ENCODE measurements around the gene TMEM245.
"Not testable (repeated sequence)": the region's sequence is repeated elsewhere in the genome, so short reads cannot be mapped to it uniquely, and the experiment has no call there.

The TMEM245 gene

DNA sequence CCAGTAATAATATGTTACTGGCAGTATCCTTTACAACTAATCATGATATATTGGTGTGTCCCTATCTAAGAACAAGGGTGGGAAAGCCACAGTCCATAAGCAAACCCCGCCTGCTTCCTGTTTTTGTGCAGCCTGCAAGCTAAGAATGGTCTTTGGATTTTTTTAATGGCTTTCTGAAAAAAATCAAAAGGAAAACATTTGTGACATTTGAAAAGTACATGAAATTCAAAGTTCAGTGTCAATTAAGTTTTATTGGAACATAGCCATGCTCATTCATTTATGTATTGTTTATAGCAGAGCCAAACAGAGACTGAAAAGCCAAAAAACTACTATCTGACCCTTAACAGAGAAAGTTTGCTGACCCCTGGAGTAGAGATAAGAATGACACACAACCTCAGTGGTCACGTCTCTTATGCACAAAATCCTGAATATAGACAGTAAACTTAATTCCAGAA, 12.8 kb upstream of the TMEM245 start:
- DNase-seq = peak; percentile 82

DNA sequence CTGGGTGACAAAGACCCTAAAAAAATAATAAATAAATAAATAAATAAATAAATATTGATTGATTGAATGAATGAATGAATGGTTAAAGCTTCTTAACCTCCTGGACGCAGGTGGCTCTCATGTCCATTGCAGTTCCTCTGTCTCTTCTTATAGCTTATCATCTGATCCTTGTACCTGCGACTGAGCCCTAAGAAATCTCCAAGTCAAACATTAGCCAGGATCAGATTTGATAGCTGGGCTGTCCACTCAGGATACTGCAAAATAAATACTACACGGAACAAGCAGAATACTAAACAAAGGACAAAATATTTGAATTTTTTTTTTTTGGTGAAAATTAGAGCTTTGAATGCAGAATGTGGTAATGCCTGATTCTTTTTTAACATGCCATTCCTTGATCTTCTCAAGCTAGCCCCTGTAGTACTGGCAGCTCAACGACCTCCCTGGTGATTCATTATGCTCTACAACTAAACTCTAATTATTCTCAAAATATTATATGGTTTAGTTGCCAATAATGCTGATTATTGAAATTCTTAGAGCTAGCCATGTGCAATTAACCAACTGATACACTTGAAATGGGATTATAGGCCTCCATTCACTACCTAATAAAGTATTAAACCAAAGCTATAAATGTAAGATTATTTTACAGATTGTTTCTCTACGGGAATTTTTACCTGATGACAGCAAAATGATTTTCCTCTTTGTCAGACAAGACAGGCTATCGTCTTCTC, 9.9 kb upstream of the TMEM245 start:
- DNase-seq = no peak

DNA sequence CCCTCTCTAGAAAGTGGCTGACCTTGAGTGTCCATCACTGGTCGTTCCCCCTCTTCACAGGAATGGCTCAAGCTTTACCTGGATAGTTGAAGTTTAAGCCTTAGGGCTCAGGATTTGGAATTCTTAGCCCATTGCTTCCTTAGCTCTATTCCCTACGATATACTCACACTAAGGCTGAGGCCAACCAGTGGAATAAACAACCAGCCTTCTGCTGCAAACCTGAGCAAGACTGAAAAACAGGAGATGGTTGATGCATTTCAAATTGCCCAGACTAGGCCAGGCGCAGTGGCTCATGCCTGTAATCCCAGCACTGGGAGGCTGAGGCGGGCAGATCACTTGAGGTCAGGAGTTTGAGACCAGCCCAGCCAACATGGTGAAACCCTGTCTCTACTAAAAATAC, 6.9 kb upstream of the TMEM245 start:
- not testable (repeated sequence) for DNase-seq

DNA sequence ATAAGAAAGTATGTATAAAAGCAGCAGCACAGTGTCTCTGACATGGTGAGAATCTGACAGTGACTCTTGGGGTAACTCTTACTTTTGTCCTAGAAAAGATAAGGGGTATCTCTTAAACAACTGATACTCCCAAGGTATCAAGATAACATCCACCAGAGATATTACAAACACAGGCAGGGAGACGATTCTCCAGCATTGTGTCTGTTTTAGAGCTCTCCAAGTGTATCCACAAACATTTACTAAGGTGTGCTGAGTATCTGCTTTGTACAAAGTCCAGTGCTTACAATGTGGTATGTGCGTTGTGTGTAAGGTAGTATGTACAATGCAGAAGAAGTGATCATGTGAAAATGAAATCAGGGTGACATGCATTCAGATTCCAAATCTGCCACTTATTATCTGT, 4.4 kb upstream of the TMEM245 start:
- no peak for DNase-seq

DNA sequence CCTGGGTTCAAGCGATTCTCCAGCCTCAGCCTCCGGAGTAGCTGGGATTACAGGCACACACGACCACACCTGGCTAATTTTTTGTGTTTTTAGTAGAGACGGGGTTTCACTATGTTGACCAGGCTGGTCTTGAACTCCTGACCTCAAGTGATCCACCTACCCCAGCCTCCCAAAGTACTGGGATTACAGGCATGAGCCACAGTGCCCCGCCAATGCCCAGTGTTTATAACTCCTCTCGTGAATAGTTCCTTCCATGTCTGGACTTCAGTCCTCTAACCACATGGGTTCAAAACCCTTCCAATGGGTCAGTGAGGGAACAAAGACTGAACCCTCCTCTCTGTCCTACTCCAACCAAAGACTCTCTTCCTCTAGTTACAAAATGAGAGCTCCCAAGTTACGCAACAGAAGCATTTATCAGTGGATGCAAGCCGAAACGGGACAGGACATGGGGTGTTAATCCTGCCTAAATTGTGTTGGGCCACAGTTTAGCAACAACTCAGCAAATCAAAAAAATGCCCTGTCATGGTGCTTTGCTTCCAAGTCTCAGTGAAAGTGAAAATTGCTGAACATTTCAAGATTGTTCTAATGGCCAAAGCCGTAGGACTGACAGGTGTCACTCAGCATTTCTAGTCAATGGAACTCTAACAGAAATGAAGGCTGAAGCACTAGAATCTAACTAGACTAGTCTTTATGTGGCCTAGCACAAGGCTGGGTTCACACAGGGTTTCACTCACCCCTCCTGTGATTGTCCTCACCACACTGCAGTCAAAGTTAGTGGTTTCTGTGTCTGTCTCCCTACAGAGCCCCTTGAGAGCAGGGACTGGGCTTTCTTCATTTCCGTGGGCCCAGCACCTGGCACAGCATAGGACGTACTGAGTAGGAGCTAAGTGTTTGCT, 3.2 kb upstream of the TMEM245 start:
- DNase-seq = peak; percentile 72

DNA sequence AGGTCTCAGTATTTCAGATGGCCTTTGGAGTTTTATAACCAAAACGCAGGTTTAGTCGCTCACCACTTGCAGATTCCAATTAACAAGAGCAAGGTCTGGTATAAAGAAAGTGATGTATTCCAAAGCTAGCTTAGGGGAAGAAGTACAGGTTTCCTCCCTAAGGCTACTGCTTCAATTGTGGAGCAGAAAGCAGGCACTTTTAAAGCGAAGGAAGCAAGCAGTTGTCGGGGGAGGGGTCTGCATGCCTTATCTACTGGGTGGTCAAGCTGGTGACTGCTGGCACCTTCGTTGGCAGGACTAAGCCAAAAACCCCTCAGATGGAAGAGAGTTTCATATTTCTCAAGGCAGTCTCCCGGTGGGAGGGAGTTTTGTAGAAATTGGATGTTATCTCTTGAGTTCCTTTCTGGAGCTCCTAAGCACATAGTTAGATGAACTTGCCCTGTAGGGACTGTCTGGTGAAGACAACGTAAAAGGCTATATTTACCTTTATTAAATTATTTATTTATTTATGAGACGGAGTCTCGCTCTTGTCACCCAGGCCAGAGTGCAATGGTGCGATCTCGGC, 1.6 kb upstream of the TMEM245 start:
- peak; percentile 52 for DNase-seq

DNA sequence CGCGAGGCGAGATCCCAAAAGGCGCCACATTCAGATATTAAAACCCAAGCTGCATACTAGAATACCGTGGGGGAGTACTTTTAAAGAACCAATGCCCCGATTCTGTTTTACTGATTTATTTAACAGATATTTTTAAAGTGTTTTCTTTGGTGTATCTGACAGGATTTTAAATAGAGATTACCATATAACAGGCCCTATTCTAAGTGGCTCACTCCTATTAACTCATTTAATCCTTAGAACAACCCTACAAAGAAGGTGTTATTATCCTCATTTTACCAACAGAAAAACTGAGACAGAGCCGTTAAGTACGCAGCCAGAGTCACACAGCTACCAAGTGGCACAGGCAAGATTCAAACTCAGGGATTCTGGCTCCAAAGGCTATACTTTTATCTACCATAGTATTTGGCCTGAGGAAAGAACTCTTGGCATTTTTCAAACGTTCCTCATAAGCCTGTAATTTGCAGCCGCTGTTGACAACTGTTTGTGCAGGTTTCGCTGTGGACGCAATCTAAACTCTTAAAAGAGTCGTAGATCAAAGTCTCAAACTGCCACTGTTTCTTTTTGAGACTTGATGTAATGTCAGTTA, 550 bp upstream of the TMEM245 start:
- no peak for DNase-seq

DNA sequence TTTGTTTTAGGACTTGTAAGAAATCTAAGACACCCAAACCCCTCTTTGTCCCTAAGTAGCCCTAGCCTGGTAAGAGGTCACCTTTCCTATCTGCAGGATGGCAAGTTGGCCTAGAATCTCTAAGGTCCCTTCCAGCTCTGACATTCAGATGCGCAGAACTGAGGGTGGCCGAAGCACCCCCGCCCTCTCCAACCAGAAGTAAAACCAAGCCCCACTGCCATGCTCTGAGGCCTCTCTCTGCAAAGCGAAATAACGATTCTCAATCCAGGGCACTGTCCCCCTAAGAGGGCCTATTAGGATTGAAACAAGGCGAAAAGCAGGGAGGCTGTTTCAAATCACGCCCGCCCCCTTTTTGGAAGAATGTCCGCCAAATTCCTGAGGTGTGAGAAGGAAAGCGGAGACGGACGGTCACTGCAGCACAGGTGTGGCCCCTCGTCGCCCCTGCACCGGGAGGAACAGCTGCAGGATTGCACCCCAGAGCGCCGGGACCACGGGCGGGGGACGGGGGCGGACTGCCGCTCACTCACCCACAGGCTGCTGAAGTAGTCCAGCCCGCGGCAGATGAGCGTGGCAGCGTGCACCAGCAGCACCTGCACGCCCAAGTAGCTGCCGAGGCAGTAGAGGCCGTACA, 824 bp downstream of the TMEM245 start:
- no peak for DNase-seq

DNA sequence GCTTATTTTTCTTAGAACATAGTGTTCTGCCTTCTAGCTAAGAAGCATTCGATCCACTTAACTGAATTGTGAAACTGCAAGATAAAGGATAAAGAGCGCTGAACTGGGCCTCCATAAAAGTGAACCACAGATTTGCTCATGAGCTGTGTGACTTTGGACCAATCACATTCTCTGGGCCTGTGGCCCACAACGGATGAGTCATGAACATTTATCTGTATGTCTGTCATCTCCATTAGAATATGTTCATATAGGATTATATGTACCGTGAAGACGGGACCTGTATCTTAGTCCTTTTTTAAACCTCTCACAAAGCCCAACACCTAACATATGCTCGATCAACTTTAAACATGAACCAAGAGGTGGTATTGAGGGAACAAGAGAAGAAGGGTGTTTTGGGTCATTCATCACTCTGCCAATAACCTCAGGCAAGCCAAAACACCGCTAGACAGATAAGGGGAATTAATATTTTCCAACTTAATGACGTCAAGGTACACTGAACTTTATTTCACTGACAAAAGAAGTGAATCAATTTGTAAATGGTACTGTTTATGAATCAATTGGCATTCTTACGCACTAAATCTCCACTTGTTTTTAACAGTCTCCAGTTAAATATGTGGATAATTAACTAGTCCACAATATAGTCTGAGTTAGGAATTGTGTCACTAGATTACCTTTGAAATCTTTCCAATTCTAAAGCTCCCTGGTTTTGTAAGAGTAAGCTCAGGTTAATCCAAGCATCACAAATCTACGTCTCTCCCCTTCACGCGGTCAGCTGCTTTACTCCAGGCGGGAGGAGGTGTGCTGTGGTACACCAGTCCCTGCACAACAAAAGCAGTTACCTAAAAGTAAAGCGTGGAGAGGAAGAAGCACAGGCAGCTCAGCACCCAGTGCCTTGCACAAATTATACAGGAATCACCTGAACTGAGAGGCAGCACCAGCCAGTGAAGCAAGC, 1.6 kb downstream of the TMEM245 start:
- peak; percentile 96 for DNase-seq

DNA sequence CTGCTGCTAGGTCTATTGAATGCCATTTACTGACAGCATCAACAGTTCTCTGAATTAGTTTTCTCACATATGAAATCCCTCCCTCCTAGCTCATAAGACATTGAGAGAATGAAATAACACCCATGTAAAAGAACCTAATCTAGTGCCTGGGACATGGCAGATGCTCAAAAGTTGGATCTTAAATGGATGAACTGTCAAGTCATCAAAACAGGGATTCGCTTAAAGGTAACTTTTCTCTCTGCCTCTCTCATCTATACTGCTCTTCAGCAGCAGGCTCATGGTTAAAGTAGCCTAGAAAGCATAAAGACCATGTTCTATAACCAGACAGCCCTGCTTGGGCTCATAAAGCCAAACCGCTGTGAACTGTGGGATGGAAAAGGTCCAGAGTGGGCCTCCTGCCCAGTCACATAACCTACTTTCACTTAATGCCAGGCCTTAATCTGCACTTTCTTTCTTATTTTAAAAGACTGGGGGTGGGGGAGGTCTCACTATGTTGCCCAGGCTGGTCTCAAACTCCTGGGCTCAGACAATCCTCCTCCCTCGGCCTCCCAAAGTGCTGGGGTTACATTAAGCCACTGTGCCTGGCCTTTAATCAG, 3.7 kb downstream of the TMEM245 start:
- no peak for DNase-seq

DNA sequence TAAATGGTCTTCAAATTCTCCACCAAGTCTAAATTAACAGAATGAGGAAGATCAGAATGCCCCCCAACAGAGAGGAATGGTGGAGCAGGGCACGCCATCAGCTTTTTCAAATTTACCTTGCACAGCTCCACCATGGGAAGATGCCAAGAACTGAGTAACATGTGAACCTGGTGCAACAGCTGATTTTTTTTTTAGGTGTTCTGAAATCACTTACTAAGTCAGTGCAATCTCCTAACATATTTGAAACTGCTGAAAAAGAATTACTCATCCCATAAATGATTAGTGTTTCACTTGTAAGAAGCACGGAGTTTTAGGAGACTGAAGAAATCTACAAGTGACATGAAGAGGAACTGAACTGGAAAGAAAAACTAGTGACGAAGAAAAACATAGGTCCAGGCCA, 5.1 kb downstream of the TMEM245 start:
- no peak for DNase-seq

DNA sequence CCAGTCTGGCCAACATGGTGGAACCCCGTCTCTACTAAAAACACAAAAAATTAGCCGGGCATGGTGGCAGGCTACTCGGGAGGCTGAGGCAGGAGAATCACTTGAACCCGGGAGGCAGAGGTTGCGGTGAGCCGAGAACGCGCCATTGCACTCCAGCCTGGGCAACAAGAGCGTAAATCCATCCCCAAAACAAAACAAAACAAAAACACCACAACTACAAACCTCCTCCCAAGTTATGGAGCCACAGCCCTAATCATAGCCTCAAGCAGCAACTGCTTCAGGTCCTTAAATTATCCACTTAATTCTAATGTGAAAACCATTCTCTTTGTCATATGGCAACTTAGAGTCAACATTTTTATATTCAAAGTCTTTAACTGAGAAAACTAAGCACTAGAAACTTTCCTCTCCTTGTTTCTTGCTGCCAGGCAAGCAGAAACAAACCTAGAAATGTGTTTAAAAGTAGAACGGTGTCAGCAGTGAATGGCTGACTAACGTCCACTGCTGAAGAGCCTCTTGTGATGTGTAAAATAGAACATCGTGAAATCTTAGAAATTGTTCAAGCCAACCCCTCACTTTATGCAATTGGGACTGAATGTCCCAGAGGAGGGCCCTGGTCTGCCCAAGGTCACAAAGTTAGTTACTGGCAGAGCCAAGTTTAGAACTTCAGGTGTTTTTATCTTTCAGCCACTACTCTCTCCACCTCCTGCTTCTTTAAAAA, 5.7 kb downstream of the TMEM245 start:
- DNase-seq = no peak

DNA sequence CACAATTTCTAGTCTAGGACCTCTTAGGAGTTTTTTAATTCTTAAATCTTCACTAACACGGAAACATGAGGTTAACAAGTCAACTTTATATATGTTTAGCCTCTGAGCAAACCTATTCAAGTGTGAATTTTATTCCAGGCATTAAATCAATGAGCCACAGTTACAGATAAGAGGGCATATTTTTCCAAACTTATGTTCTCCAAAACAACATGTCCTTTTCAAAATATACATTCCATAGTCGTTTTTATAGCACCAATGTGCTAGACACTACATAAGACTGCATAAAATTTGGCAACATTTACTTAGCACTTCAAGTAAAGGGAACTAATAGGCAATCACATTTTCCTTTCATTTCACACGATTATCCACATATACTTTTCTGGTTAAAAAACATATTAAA, 6.5 kb downstream of the TMEM245 start:
- DNase-seq = no peak

DNA sequence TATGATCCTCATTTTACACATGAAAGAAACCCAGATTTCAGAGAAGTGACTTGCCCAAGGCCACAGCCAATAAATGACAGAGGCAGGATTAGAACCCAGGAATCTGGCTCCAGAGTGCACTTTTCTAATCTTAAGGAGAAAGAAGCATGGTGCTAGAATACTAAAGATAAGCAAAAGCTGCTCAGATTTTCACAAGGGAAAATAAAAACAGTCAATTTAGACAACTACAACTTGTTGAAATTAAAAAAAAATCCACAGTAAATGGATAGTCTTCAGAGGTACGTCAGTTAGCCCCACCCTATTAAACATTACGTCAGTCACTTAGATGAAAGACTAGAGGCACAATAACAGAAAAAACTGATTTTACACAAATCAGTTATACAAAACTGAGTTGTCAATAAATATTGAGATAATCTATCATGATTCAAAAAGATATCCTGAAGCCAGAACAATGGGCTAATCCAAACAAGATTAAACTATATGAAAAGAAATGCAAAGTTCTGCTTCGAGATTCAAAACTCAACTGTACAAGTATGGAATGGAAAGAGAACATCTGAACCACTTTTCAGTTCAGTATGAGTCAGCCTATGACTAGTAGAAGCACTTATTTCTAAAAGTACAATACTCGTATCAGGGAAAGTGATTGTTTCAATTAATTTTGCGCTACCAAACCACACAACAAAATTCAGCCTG, 9.3 kb downstream of the TMEM245 start:
- DNase-seq = no peak

DNA sequence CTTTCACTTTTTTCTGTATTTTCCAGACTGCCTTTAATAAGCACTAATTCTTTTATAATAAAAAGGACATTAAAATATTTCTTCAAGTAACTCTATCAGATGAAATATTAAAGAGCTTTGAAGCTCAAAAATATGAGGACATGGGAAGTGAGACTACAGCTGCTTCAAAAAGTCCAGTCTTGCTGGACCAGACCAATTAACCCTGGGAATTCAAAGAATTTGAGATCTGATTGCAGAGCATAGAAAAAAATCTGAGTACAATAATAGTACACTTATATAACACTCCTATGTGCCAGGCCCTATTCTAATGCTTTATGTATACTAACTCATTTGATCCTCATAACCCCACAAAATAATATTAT, 9.8 kb downstream of the TMEM245 start:
- DNase-seq = no peak

DNA sequence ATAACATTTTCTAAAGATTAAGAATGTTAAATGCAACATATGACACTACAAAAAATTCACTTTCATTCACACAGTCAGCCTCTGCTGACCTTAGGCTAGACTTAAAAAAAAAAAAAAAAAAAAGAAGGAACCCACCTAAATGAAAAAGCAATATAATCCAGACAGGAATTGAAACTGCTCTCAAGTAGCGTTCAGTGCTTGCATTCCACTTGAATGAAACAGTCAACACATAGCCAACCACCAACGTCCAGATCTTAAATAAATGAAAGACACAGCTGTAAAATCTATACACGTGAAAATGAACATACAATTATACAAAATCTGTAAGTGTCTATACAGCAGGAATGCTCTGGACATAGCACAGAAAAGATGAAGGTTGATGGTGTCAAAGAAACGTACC, 11.4 kb downstream of the TMEM245 start:
- DNase-seq = no peak

DNA sequence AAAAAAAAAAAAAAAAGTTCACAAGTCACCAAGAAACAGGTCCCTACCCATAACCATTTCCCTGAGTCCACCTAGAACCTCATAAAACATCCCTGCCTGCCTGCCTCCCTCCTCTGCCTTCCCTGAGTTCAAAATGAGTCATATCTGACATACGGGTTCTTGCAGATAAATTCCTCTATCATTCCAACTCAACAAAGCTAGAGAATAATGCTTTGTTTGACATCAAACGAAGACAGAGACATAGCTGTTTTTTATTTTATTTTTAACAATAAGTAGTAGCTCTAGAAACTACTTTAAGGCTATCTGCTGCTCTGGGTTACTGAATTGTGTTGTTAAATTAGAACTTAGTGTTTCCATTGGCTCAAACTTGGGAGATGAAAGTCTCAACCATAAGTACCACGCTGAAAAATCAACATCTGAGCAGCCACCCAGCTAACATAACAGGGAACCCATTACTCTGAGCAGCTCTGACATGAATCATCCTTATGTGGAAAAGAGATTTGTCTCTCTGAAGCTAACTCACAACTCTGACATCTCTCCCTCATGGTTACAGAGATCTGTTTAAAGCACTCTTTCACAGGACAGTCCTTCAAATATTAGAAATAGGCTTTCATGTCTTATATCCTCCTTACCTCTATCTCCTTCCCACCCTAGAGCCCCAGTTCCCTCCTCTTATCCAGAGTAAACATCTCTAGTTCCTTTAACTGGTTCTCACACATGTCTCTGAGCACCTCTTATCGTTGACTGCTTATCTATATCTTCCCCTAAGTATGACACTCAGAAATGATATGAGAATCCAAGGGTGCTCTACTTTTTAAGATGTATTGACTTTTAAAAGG, 12.1 kb downstream of the TMEM245 start:
- peak; percentile 60 for DNase-seq

DNA sequence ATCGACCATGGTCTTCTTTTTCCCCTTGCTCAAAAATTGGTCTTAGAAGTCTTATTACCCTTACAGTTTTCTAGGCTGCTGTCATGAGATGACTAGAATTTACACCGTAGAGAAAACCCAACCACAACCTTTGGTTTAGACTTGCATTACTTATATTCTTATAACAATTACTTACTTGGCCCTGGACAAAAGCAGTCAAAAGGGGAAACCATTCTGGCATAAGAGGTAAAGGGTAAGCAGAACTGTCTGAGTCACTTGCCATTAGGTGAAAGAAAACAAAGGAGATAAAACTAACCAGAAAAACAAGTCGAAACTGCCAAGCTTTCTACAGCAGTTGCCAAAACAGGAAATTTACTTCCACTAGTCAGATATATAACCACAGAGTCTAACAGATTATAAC, 17.9 kb downstream of the TMEM245 start:
- peak; percentile 69 for DNase-seq

DNA sequence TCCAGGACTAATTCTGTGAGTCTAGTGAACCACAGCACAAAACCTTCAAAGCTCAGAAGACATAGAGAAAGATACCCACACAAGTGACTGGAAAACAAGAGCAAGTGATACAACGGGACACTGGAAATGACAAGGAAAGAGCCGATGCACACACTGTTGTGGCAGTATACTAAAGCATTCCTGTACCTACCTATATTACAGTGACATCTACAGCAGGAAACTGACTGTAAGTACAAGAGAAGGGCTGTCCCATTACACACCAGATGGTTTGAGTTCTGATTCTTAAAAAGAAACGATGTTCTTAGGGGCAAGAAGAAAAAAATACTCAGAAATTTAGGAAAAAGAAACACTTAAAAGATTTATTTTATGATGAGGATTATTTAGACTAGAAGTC, 18.5 kb downstream of the TMEM245 start:
- DNase-seq = no peak

All from hematopoietic multipotent progenitor cell treated with erythropoietin and hydrocortisone succinate and interleukin-3 and kit ligand, for 6 days (in vitro differentiated cells).